A673 (cell line): ENCODE results near the gene CFAP57.

Experiments
- EZH2 ChIP-seq: fragments of 200-600 bp; sonication (generic); IDR thresholded peaks from 2 replicates; pipeline ENCODE4 v1.6.1; 2017; ENCODE audit warnings: borderline replicate concordance, low read depth, mild to moderate bottlenecking, mixed read lengths, antibody characterized with exemption, low read length; ENCODE audit not compliant: poor library complexity, severe bottlenecking
- TF ChIP-seq, protein P1 (sequence below): fragments of 300-800, 200-600 bp; sonication (generic); conservative IDR thresholded peaks from 2 replicates; pipeline ENCODE4 v1.5.1; 2017; ENCODE audit warnings: low read depth, mild to moderate bottlenecking, antibody characterized with exemption, low read length, moderate library complexity, mixed read lengths

DNA sequence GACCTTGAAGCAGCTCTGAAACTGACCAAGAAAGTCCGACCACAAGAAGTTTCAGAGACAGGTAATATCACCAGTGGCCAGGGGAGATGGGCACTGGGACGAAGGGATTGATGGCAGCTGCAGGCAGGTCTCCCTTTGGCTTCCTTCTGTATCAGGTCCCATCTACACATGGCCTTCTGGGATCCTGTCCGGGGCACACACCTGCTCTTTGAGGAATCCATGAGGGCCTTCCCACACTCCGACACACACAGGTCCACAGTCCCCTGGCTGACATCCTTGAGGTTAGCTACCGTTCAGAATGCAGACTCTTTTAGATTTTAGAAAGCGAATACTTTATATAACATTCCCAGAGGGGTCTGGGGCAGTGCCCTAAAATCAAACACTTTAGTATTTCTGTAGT lies 71.2 kb downstream of the CFAP57 start:
- TF ChIP-seq, protein P1, sequence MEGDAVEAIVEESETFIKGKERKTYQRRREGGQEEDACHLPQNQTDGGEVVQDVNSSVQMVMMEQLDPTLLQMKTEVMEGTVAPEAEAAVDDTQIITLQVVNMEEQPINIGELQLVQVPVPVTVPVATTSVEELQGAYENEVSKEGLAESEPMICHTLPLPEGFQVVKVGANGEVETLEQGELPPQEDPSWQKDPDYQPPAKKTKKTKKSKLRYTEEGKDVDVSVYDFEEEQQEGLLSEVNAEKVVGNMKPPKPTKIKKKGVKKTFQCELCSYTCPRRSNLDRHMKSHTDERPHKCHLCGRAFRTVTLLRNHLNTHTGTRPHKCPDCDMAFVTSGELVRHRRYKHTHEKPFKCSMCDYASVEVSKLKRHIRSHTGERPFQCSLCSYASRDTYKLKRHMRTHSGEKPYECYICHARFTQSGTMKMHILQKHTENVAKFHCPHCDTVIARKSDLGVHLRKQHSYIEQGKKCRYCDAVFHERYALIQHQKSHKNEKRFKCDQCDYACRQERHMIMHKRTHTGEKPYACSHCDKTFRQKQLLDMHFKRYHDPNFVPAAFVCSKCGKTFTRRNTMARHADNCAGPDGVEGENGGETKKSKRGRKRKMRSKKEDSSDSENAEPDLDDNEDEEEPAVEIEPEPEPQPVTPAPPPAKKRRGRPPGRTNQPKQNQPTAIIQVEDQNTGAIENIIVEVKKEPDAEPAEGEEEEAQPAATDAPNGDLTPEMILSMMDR, result no peak
- no peak for TF ChIP-seq EZH2
